Peyer's patch (tissue), 4 donors: ENCODE measurements around the gene GNG2.

Experiments used
- POLR2A ChIP-seq, 2 donors: fragments of 450-650 bp; IDR thresholded peaks; one replicate each; pipeline ENCODE4 v1.5.1; 2017; ENCODE audit warnings: antibody characterized with exemption in 2 of 2, mild to moderate bottlenecking in 2 of 2, moderate library complexity in 2 of 2
- TF ChIP-seq, protein P1 (sequence below), 6 experiments: fragments of 450-650 bp in 4 of 6; fragments of 200-600 bp in 2 of 6; sonication (generic) in 1 of 6; IDR thresholded peaks; one replicate each; pipeline ENCODE4 v1.5.1; 2017 to 2019; ENCODE audit warnings: antibody characterized with exemption in 6 of 6, mild to moderate bottlenecking in 3 of 6, moderate library complexity in 1 of 6

DNA sequence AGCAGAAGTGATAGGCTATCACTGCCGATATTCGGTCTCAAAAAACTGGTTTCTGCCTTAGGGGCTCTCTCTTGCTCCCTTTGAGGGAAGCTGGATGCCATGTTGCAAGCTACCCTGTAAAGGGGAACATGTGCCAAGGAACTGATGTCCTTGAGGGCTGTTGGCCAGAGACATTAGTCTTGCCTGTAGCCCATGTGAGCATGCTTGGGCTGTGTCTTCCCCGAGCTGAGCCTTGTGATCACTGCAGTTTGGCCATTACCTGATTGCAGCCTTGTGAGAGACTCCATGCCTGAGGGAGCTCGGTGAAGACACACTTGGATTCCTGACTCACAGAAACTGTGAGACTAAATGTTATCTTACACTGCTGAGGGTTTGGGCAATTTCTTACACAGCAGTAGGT, 147.7 kb downstream of the GNG2 start:
- TF ChIP-seq, protein P1, sequence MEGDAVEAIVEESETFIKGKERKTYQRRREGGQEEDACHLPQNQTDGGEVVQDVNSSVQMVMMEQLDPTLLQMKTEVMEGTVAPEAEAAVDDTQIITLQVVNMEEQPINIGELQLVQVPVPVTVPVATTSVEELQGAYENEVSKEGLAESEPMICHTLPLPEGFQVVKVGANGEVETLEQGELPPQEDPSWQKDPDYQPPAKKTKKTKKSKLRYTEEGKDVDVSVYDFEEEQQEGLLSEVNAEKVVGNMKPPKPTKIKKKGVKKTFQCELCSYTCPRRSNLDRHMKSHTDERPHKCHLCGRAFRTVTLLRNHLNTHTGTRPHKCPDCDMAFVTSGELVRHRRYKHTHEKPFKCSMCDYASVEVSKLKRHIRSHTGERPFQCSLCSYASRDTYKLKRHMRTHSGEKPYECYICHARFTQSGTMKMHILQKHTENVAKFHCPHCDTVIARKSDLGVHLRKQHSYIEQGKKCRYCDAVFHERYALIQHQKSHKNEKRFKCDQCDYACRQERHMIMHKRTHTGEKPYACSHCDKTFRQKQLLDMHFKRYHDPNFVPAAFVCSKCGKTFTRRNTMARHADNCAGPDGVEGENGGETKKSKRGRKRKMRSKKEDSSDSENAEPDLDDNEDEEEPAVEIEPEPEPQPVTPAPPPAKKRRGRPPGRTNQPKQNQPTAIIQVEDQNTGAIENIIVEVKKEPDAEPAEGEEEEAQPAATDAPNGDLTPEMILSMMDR (IDR thresholded peaks at IDR 0.05) = no peak
- no peak for TF ChIP-seq POLR2A (IDR thresholded peaks at IDR 0.05)
